Omental fat pad (tissue), 4 donors: ENCODE data around the gene BNC1. TPM values are rescaled to one million over a fixed set of nuclear protein-coding genes. Genes with fewer than 3 reads are reported as not detected.
"Not testable (repeated sequence)": the region's sequence is repeated elsewhere in the genome, so short reads cannot be mapped to it uniquely, and the experiment has no call there.

Source experiments
- ATAC-seq: fragments of 150-250 bp; one replicate; pipeline ENCODE4 v1.9.1; 2016; ENCODE audit warnings: mild to moderate bottlenecking, moderate library complexity; ENCODE audit not compliant: low FRiP score
- DNase-seq: peaks from one replicate; pipeline ENCODE4 v3.0.0-alpha.2; 2019; ENCODE audit warnings: low spot score
- total RNA-seq, 4 donors: library from RNA; depleted of rRNA; stranded (reverse); fragments of >200 nt; gene quantifications; one replicate each; pipeline ENCODE4 v1.1.0, GENCODE V29; 2016
- TF ChIP-seq, protein P1 (sequence below), 3 donors: fragments of 450-650 bp; IDR thresholded peaks; one replicate each; pipeline ENCODE4 v1.5.1; 2016 to 2017; ENCODE audit warnings: antibody characterized with exemption in 3 of 3, mild to moderate bottlenecking in 3 of 3, moderate library complexity in 2 of 3

Gene BNC1
- total RNA-seq, 4 donors from 2014 or later, result 1.1 to 73.0 (median 35.6) TPM

DNA sequence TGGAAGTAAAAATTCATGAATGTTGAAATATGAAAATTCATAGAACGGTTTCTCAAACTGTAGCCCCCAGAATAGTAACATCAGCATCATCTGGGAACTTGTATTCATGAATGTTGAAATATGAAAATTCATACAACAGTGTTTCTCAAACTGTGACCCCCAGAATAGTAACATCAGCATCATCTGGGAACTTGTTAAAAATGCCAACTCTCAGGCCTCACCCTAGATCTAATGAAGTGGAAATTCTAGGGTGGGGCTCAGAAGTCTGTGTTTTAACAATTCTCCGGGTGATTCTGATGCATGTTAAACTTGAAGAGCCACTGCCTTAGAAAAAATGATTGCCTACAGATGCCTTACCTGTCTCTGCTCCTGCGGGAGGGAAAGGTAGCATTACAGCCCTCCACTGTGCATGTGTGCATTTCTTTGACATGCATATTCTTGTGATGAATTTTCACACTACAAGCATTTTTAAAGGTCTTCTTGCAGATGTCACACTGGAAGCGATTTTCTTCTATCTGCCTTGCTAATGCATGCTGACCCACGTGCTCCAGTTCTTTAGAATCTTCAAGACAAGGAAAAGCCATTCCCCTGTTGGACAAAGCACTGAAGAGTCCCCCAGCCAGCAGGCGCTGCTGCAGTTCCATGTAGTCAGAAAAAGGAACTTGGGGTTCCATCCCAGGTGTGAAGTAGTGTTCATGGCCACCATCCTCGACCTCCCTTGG, 21.7 kb downstream of the BNC1 start:
- ATAC-seq (no peak), DNase-seq (no peak)
- TF ChIP-seq, protein P1, sequence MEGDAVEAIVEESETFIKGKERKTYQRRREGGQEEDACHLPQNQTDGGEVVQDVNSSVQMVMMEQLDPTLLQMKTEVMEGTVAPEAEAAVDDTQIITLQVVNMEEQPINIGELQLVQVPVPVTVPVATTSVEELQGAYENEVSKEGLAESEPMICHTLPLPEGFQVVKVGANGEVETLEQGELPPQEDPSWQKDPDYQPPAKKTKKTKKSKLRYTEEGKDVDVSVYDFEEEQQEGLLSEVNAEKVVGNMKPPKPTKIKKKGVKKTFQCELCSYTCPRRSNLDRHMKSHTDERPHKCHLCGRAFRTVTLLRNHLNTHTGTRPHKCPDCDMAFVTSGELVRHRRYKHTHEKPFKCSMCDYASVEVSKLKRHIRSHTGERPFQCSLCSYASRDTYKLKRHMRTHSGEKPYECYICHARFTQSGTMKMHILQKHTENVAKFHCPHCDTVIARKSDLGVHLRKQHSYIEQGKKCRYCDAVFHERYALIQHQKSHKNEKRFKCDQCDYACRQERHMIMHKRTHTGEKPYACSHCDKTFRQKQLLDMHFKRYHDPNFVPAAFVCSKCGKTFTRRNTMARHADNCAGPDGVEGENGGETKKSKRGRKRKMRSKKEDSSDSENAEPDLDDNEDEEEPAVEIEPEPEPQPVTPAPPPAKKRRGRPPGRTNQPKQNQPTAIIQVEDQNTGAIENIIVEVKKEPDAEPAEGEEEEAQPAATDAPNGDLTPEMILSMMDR (IDR thresholded peaks at IDR 0.05), result no peak

DNA sequence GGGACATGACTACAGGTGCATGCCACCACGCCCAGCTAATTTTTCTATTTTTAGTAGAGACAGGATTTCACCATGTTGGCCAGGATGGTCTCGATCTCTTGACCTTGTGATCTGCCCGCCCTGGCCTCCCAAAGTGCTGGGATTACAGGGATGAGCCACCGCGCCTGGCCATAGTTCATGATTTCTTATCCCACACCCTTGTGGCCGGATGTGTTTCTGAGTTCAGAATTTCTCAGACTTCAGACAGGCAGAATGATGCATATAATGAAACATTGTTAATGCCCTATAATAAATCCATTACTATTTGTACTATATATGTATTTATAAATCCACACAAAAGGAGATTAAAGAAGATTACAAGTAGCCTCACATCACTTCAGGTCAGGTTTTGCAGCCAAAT, 22.3 kb downstream of the BNC1 start:
- ATAC-seq, DNase-seq: not testable (repeated sequence)

DNA sequence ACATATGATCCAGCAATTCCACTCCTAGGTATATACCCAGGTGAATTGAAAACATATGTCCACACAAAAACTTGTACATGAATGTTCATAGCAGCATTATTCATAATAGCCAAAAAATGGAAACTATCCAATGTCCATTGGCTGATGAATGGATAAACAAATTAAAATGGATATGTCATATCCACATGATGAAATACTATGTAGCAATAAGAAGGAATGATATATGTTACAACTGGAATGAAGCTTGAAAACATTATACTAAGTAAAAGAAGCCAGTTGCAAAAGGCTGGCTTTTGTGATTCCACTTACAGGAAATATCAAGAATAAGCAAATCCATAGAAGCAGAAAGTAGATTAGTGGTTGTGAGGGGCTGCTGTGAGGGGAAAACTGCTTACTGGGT, 33.7 kb downstream of the BNC1 start:
- ATAC-seq, result no peak
- TF ChIP-seq, protein P1 (IDR thresholded peaks at IDR 0.05), result no peak

DNA sequence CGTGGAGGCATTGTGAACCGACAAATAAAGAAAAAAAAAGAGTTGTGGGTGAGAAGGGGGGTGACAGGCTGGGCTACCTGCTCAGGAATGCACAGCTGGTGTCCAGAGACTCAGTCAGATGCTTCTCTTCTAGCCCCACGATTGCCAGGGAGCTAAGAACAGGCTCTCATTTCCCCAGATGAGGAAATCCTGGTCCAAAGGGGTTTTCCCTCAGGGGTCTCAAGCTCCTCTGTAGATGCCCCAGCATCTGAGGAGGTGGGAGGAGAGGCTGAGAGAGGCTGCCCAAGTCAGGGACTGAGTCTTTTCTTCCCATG, 35.5 kb downstream of the BNC1 start:
- TF ChIP-seq, protein P1 (IDR thresholded peaks at IDR 0.05), result no peak
- ATAC-seq, result peak; percentile 53
- DNase-seq, result no peak

More for the DNA sequence above, 33.7 kb downstream of the BNC1 start:
- DNase-seq, result no peak

DNA sequence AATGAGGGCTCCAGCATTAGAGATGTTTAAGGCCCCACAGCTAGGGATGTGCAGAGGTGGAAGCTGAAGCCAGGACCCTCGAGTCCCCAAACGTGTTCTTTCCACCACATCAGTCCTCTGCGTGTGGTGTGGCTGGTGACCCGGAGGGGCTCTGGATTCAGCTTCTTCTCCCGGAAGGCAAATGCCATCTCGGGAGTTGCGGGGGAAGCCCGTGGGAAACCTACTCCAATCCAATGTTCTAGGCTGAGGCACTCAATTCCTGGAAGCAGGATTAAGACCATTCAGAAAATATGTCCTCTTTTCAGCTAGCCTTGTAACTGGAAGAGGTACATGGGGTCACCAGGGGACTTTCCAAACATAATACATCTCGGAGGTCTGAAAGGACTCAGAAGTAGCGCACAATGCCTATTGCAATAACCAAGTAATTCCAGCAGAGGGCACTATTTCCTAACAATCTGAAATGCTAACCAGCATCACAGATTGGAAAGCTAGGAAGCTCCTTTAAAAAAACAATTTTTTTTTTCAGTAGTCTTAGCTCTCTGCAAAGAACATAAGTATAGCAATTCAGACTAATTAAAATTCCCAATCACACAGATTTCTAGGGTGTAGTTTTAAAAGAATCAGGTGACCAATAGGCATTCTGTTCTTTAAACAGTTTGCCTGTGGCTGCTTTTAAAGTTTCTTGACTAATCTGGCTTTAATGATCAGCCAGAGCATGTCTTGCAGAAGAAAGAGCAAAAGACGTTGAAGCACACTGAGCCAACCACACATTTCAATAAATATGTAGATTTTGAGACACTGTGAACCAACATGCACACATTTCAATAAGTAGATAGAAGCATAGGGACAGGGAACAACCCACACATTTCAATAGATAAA, 36.1 kb downstream of the BNC1 start:
- ATAC-seq (peak; percentile 37), DNase-seq (no peak)
- TF ChIP-seq, protein P1 (IDR thresholded peaks at IDR 0.05), result peak in 2 of 3 donors; percentile 73 to 78

DNA sequence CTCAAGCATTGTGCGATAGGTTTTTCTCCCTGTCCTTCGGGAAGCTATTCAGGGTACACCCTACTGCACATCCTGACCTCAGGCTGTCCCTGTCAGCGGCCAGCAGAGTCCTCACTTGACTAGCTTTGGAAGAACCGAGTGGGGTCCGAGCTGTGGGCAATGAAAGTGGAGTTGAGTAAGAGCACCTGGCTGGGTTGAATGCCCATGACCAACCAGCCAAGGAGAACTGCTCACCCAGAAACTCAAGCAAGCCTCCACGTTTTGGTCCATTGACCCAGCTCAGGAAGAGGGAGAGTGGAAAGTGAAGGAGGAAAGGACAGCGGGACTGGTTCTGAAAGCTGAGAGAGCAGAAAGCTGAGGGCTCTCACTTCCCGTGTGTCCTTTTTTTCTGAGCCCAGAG, 40.8 kb downstream of the BNC1 start:
- DNase-seq (no peak), ATAC-seq (no peak)
- TF ChIP-seq, protein P1 (IDR thresholded peaks at IDR 0.05), result no peak

DNA sequence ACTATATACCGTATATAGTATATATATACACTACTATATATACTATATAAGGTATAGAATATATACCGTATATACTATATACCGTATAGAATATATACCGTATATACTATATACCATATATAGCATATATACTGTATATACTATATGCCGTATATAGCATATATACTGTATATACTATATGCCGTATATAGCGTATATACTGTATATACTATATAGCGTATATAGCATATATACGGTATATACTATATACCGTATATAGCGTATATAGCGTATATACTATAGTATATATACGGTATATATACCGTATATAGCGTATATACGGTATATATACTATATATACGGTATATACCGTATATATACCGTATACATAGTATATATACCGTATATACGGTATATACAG, 54.2 kb downstream of the BNC1 start:
- TF ChIP-seq, protein P1 (IDR thresholded peaks at IDR 0.05), result no peak
- DNase-seq (no peak), ATAC-seq (no peak)
